HFF-Myc (cell line): ENCODE data around the gene DENND4B.

Source experiments
- DNase-seq: peaks from one replicate; pipeline ENCODE4 v3.0.0-alpha.2; 2011; ENCODE audit warnings: low read depth; ENCODE audit errors: extremely low read depth
- H3K4me3 ChIP-seq: replicated peaks from 2 replicates; pipeline ENCODE4 v1.5.1; 2011; ENCODE audit warnings: low read depth, mild to moderate bottlenecking, control low read depth, low read length
- TF ChIP-seq, protein P1 (sequence below): IDR thresholded peaks from 2 replicates; pipeline ENCODE4 v1.5.1; 2012; ENCODE audit warnings: mild to moderate bottlenecking, low read depth, low read length, control low read depth; ENCODE audit errors: missing control alignments

DENND4B gene

DNA sequence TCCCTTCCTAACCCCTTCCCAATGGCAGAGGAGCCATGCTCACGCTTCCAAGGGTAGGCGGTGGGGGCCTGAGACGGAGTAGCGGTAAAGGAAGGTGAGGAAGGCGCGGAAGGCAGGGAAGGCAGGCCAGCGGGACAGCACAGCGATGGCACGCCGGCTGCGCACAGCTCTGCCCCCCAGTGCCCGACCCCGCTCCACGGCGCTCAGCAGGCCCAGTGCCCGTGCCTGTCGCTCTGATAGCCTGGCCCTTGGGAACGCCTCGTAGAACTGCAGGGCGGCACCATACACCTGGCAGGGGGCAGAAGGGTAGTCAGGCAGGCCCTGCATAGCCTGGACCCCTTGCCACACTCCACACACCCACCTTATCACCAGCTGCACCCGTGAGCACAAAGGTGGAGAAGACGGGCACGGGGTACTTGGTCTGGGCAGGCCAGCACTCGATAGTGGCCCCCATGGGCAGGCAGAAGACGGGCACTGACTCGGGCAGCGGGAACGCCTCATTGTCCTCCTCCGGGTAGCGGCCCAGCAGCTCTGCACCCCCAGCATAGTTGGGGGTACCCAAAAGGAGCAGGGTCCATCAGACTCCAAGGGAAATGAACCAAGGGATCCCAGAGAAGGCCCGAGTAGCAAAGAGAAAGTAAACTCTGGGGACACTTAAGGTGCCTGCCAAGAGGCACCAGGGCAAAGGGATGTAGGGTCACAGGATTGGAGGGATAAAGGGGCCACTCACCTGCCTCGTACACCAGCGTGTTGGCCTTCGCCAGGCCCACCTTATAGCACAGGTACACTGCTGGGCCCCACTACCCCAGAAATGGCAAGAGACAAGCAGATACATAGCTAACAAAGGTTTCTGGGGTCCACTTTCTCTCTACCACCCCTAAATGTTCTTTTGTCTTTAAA lies 4.4 kb downstream of the DENND4B start:
- no peak for DNase-seq
- TF ChIP-seq, protein P1, sequence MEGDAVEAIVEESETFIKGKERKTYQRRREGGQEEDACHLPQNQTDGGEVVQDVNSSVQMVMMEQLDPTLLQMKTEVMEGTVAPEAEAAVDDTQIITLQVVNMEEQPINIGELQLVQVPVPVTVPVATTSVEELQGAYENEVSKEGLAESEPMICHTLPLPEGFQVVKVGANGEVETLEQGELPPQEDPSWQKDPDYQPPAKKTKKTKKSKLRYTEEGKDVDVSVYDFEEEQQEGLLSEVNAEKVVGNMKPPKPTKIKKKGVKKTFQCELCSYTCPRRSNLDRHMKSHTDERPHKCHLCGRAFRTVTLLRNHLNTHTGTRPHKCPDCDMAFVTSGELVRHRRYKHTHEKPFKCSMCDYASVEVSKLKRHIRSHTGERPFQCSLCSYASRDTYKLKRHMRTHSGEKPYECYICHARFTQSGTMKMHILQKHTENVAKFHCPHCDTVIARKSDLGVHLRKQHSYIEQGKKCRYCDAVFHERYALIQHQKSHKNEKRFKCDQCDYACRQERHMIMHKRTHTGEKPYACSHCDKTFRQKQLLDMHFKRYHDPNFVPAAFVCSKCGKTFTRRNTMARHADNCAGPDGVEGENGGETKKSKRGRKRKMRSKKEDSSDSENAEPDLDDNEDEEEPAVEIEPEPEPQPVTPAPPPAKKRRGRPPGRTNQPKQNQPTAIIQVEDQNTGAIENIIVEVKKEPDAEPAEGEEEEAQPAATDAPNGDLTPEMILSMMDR = no peak
- H3K4me3 ChIP-seq = no peak overlapping the region

DNA sequence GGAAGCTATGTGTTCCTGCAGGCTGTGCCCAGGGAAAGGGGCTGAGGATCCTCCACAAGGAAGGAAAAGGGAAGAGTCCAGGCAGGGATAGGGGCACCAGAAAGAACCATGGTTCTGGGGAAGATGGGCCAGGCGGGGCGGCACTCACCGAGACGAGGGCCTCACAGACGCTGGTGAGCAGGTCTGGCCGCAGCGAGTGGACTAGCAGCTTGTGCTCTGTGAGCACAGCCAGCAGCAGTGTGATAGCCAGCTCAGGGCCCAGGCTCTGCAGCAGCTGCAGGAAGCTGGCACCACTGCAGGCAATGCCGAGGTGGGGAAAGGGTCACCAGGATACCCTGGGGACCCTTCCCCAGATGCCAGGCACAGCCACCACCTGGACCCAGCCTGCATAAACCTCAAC lies 5.8 kb downstream of the DENND4B start:
- DNase-seq = no peak
- H3K4me3 ChIP-seq = no peak overlapping the region
- TF ChIP-seq, protein P1 = no peak

DNA sequence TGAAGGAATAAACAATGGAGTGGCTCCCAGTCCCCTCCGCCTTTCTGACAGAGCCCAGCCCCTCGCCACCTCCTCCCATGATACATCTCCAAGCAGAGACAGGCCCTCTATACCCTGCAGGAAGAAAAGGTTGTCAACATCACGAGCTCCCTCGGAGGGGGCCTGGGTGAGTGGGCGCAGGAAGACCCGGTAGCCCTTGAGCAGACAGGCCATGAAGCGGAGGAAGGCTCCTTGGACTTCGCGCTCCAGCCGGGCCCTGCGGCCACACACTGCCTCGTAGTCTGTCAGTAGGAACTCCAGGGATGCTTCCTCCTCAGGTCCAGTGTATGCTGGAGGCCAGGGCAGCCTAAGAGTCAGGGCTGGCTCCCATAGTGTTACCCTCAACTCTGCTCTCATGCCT lies 7.0 kb downstream of the DENND4B start:
- H3K4me3 ChIP-seq = no peak overlapping the region
- DNase-seq = no peak
- TF ChIP-seq, protein P1 = no peak

DNA sequence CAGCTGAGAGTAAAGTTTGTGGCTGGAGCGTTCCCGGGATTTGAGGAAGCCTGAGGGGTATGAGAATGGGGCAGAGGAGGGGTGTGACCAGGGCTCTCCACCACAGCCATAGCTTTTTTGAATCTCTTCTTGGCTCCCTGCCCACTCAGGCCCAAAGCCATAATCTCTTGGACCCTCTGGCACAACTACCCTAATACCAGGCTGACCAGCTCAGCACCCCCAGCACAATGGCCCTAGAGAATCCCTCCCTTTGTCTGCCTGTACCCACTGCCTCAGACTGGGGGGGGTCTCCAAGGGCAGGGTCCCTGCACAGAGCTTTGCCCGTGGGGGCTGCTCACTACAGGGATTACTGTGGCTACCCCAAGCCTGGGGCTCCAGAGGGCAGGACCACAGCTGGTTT lies 7.5 kb downstream of the DENND4B start:
- no peak overlapping the region for H3K4me3 ChIP-seq
- TF ChIP-seq, protein P1 = no peak
- DNase-seq = no peak

DNA sequence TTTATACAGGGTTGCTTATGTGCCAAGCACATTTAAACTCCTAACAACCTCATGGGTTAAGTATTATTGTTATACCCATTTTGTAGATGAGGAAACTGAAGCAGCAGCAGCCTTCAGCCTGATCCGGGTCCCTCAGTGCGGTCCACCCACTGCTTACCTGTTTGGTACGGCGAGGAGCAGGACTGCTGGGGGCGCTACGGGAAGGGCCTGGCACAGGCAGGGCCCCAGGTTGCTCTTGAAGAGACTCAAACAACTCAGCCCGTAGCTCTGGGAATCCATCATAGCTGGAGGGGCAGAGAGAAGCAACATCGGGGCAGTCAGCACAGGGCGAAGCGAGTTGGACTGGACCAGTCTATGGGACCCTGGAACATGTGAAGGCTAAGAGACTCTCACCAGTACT lies 9.2 kb downstream of the DENND4B start:
- TF ChIP-seq, protein P1 = no peak
- H3K4me3 ChIP-seq = no peak overlapping the region
- DNase-seq = no peak

DNA sequence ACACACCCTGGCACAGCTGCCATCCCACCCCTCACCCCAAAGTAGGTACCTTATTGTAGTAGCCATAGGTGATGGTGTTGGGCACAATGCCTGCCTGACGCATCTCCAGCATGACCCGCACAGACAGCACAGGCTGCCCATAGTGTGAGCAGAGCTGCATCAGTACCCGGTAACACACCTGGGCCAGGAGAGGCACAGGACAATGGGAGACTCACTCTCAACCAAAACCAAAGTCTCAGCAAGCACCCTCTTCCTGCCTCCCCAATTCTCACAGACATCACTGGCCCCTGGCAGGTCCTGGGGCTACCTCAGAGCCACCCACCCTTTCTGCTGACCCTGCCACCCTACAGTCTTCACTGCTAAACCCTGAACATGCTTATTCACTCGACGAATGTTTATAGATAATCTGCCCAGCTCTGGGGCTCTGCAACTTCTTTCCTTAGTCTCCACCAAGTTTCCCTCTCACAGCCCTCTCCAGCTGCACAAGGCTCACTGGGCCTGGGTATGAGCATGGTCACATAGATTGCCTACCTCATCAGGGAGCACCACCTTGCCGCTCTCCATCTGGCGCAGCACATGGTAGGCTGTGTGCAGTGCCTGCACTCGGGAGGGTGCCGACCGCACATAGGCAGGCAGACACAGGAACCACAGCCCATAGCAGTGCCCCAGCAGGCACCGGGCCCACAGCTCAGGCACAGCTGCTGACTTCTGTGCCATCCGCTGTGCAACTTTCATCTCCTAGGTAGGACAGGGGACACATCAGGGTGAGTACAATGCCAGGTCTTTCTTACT lies 10.3 kb downstream of the DENND4B start:
- DNase-seq = no peak
- no peak overlapping the region for H3K4me3 ChIP-seq
- TF ChIP-seq, protein P1 = no peak
